ENCODE results near the gene WWOX. TPM values are rescaled to one million over a fixed set of nuclear protein-coding genes. Genes with fewer than 3 reads are reported as not detected.

Gene WWOX
- total RNA-seq, 2 experiments from 2014 or later = 20.2 to 21.4 TPM

- CTCF ChIA-PET = no interaction called here
- peaks cover 5% of the 10 kb centered on the region for H3K4me1 Mint-ChIP-seq (ENCODE audit: low read depth)
These were observed 210.7 kb downstream of the WWOX start for GRCh38 chr16:78310196-78310595.

GRCh38 chr16:78310990-78311561 is 211.6 kb downstream of the WWOX start:
- Mint-ChIP-seq H3K4me3 (no peak overlapping the region), H3K27ac (no peak overlapping the region), H3K4me1 (ENCODE audit: low read depth) (peaks cover 5% of the 10 kb centered on the region), H3K27me3 (ENCODE audit: low read depth) (no peaks in the 10 kb centered on the region), H3K36me3 (ENCODE audit: low read depth) (no peaks in the 10 kb centered on the region), H3K9me3 (no peaks in the 10 kb centered on the region)
- no peak for DNase-seq
- intact Hi-C loops (cut with micrococcal nuclease) = no loop called here
- CTCF ChIA-PET = no interaction called here

More at GRCh38 chr16:78310196-78310595, 210.7 kb downstream of the WWOX start:
- no peak overlapping the region for H3K4me3 Mint-ChIP-seq
- H3K27me3 Mint-ChIP-seq (ENCODE audit: low read depth) = no peaks in the 10 kb centered on the region
- no peak overlapping the region for H3K27ac Mint-ChIP-seq
- H3K36me3 Mint-ChIP-seq (ENCODE audit: low read depth) = no peaks in the 10 kb centered on the region
- intact Hi-C loops (cut with micrococcal nuclease) = no loop called here
- DNase-seq = no peak
- H3K9me3 Mint-ChIP-seq = no peaks in the 10 kb centered on the region

- H3K4me3 Mint-ChIP-seq = no peak overlapping the region
- intact Hi-C loops (cut with micrococcal nuclease) = no loop called here
These were observed 212.4 kb downstream of the WWOX start for GRCh38 chr16:78311831-78312230.

GRCh38 chr16:78317564-78318240 is 218.2 kb downstream of the WWOX start:
- no peaks in the 10 kb centered on the region for H3K27me3 Mint-ChIP-seq (ENCODE audit: low read depth)
- no peak overlapping the region for H3K27ac Mint-ChIP-seq
- intact Hi-C loops (cut with micrococcal nuclease) = no loop called here
- H3K4me3 Mint-ChIP-seq = no peak overlapping the region
- no peaks in the 10 kb centered on the region for H3K4me1 Mint-ChIP-seq (ENCODE audit: low read depth)
- DNase-seq = no peak
- CTCF ChIA-PET = no interaction called here
- H3K36me3 Mint-ChIP-seq (ENCODE audit: low read depth) = peaks cover 3% of the 10 kb centered on the region
- H3K9me3 Mint-ChIP-seq = no peaks in the 10 kb centered on the region

More at GRCh38 chr16:78311831-78312230, 212.4 kb downstream of the WWOX start:
- Mint-ChIP-seq H3K4me1 (ENCODE audit: low read depth) (peaks cover 5% of the 10 kb centered on the region), H3K27me3 (ENCODE audit: low read depth) (no peaks in the 10 kb centered on the region), H3K27ac (no peak overlapping the region), H3K9me3 (no peaks in the 10 kb centered on the region), H3K36me3 (ENCODE audit: low read depth) (no peaks in the 10 kb centered on the region)
- CTCF ChIA-PET = no interaction called here
- no peak for DNase-seq

- intact Hi-C loops (cut with micrococcal nuclease) = no loop called here
- CTCF ChIA-PET = no interaction called here
- Mint-ChIP-seq H3K4me3 (no peak overlapping the region), H3K36me3 (ENCODE audit: low read depth) (peaks cover 3% of the 10 kb centered on the region), H3K9me3 (no peaks in the 10 kb centered on the region), H3K27me3 (ENCODE audit: low read depth) (no peaks in the 10 kb centered on the region), H3K27ac (no peak overlapping the region), H3K4me1 (ENCODE audit: low read depth) (no peaks in the 10 kb centered on the region)
- no peak for DNase-seq
These were observed 222.3 kb downstream of the WWOX start for GRCh38 chr16:78321620-78322360.

GRCh38 chr16:78323315-78323714 is 223.9 kb downstream of the WWOX start:
- H3K27me3 Mint-ChIP-seq (ENCODE audit: low read depth) = no peaks in the 10 kb centered on the region
- H3K9me3 Mint-ChIP-seq = no peaks in the 10 kb centered on the region
- no peak for DNase-seq
- CTCF ChIA-PET = no interaction called here
- H3K4me1 Mint-ChIP-seq (ENCODE audit: low read depth) = no peaks in the 10 kb centered on the region
- H3K4me3 Mint-ChIP-seq = no peak overlapping the region
- H3K27ac Mint-ChIP-seq = no peak overlapping the region
- peaks cover 3% of the 10 kb centered on the region for H3K36me3 Mint-ChIP-seq (ENCODE audit: low read depth)
- intact Hi-C loops (cut with micrococcal nuclease) = no loop called here

GRCh38 chr16:78324649-78325285 is 225.3 kb downstream of the WWOX start:
- H3K4me3 Mint-ChIP-seq = no peak overlapping the region
- CTCF ChIA-PET = no interaction called here
- no peaks in the 10 kb centered on the region for H3K27me3 Mint-ChIP-seq (ENCODE audit: low read depth)
- intact Hi-C loops (cut with micrococcal nuclease) = no loop called here
- no peak for DNase-seq
- H3K4me1 Mint-ChIP-seq (ENCODE audit: low read depth) = no peaks in the 10 kb centered on the region
- no peaks in the 10 kb centered on the region for H3K36me3 Mint-ChIP-seq (ENCODE audit: low read depth)
- no peak overlapping the region for H3K27ac Mint-ChIP-seq
- no peaks in the 10 kb centered on the region for H3K9me3 Mint-ChIP-seq

- Mint-ChIP-seq H3K36me3 (ENCODE audit: low read depth) (no peaks in the 10 kb centered on the region), H3K4me3 (no peak overlapping the region), H3K27ac (no peak overlapping the region), H3K27me3 (ENCODE audit: low read depth) (no peaks in the 10 kb centered on the region), H3K9me3 (no peaks in the 10 kb centered on the region), H3K4me1 (ENCODE audit: low read depth) (no peaks in the 10 kb centered on the region)
- intact Hi-C loops (cut with micrococcal nuclease) = no loop called here
- no peak for DNase-seq
- CTCF ChIA-PET = no interaction called here
These were observed 226.3 kb downstream of the WWOX start for GRCh38 chr16:78325468-78326352.

GRCh38 chr16:78326731-78327130 is 227.3 kb downstream of the WWOX start:
- DNase-seq = no peak
- Mint-ChIP-seq H3K27ac (no peak overlapping the region), H3K27me3 (ENCODE audit: low read depth) (no peaks in the 10 kb centered on the region), H3K36me3 (ENCODE audit: low read depth) (no peaks in the 10 kb centered on the region), H3K4me1 (ENCODE audit: low read depth) (no peaks in the 10 kb centered on the region), H3K4me3 (no peak overlapping the region), H3K9me3 (no peaks in the 10 kb centered on the region)
- intact Hi-C loops (cut with micrococcal nuclease) = no loop called here
- CTCF ChIA-PET = no interaction called here

GRCh38 chr16:78331731-78332130 is 232.3 kb downstream of the WWOX start:
- H3K4me1 Mint-ChIP-seq (ENCODE audit: low read depth) = no peaks in the 10 kb centered on the region
- peaks cover 1% of the 10 kb centered on the region for H3K36me3 Mint-ChIP-seq (ENCODE audit: low read depth)
- no peaks in the 10 kb centered on the region for H3K27me3 Mint-ChIP-seq (ENCODE audit: low read depth)
- intact Hi-C loops (cut with micrococcal nuclease) = no loop called here
- no peaks in the 10 kb centered on the region for H3K9me3 Mint-ChIP-seq
- DNase-seq = no peak
- no peak overlapping the region for H3K27ac Mint-ChIP-seq
- CTCF ChIA-PET = no interaction called here
- H3K4me3 Mint-ChIP-seq = no peak overlapping the region

- DNase-seq = no peak
- Mint-ChIP-seq H3K9me3 (no peaks in the 10 kb centered on the region), H3K36me3 (ENCODE audit: low read depth) (peaks cover 1% of the 10 kb centered on the region), H3K4me1 (ENCODE audit: low read depth) (no peaks in the 10 kb centered on the region), H3K27ac (no peak overlapping the region), H3K27me3 (ENCODE audit: low read depth) (no peaks in the 10 kb centered on the region), H3K4me3 (no peak overlapping the region)
- intact Hi-C loops (cut with micrococcal nuclease) = no loop called here
- CTCF ChIA-PET = no interaction called here
These were observed 234.4 kb downstream of the WWOX start for GRCh38 chr16:78333808-78334207.

GRCh38 chr16:78340590-78340989 is 241.1 kb downstream of the WWOX start:
- intact Hi-C loops (cut with micrococcal nuclease) = no loop called here
- DNase-seq = no peak
- H3K27me3 Mint-ChIP-seq (ENCODE audit: low read depth) = no peaks in the 10 kb centered on the region
- H3K4me3 Mint-ChIP-seq = no peak overlapping the region
- H3K27ac Mint-ChIP-seq = no peak overlapping the region
- CTCF ChIA-PET = no interaction called here
- peaks cover 4% of the 10 kb centered on the region for H3K36me3 Mint-ChIP-seq (ENCODE audit: low read depth)
- H3K4me1 Mint-ChIP-seq (ENCODE audit: low read depth) = no peaks in the 10 kb centered on the region
- H3K9me3 Mint-ChIP-seq = peaks cover 3% of the 10 kb centered on the region
